Esophagus (tissue), 2 donors: ENCODE measurements around the gene APOF. TPM values are rescaled to one million over a fixed set of nuclear protein-coding genes. Genes with fewer than 3 reads are reported as not detected.

Source experiments
- H3K27ac ChIP-seq, 2 donors: one replicate each; pipeline ENCODE4 v1.5.1; 2013; ENCODE audit warnings: low read depth in 2 of 2, mild to moderate bottlenecking in 2 of 2, inconsistent platforms in 1 of 2, low read length in 1 of 2, moderate library complexity in 1 of 2
- H3K27me3 ChIP-seq, 2 donors: one replicate each; pipeline ENCODE4 v1.6.1; 2013; ENCODE audit warnings: low read length in 2 of 2, control low read depth in 1 of 2, mild to moderate bottlenecking in 1 of 2; ENCODE audit not compliant: insufficient read depth in 2 of 2, control insufficient read depth in 1 of 2
- H3K36me3 ChIP-seq, 2 donors: one replicate each; pipeline ENCODE4 v1.6.1; 2013; ENCODE audit warnings: low read length in 1 of 2; ENCODE audit not compliant: control insufficient read depth in 2 of 2, insufficient read depth in 2 of 2
- H3K4me1 ChIP-seq, 2 donors: one replicate each; pipeline ENCODE4 v1.6.1; 2013; ENCODE audit warnings: low read length in 1 of 2; ENCODE audit not compliant: control insufficient read depth in 2 of 2, insufficient read depth in 2 of 2
- H3K4me3 ChIP-seq, 2 donors: one replicate each; pipeline ENCODE4 v1.5.1; 2013; ENCODE audit warnings: low read length in 2 of 2, mild to moderate bottlenecking in 2 of 2, low read depth in 1 of 2, moderate library complexity in 1 of 2
- H3K9me3 ChIP-seq, 2 donors: one replicate each; pipeline ENCODE4 v1.6.1; 2013; ENCODE audit warnings: mild to moderate bottlenecking in 2 of 2, low read depth in 1 of 2, low read length in 1 of 2, moderate library complexity in 1 of 2; ENCODE audit not compliant: control insufficient read depth in 2 of 2, insufficient read depth in 1 of 2
- WGBS, 2 donors: extraction: QIAGEN DNeasy Blood & Tissue Kit; methylation state at CpG; one replicate each; pipeline ENCODE4 v1.1.7; 2013; 5-methylcytosine and 5-hydroxymethylcytosine counted together
- polyA plus RNA-seq, 2 donors: library from polyadenylated mRNA; stranded (reverse); fragments of 200-250 nt; gene quantifications; one replicate each; pipeline ENCODE4 v1.2.3, GENCODE V29; 2013
- donor health status: healthy with polysubstance abuse.
- donor health status: Bipolar disorder and iron deficiency.

The APOF gene
- polyA plus RNA-seq, 2 donors = not detected

DNA sequence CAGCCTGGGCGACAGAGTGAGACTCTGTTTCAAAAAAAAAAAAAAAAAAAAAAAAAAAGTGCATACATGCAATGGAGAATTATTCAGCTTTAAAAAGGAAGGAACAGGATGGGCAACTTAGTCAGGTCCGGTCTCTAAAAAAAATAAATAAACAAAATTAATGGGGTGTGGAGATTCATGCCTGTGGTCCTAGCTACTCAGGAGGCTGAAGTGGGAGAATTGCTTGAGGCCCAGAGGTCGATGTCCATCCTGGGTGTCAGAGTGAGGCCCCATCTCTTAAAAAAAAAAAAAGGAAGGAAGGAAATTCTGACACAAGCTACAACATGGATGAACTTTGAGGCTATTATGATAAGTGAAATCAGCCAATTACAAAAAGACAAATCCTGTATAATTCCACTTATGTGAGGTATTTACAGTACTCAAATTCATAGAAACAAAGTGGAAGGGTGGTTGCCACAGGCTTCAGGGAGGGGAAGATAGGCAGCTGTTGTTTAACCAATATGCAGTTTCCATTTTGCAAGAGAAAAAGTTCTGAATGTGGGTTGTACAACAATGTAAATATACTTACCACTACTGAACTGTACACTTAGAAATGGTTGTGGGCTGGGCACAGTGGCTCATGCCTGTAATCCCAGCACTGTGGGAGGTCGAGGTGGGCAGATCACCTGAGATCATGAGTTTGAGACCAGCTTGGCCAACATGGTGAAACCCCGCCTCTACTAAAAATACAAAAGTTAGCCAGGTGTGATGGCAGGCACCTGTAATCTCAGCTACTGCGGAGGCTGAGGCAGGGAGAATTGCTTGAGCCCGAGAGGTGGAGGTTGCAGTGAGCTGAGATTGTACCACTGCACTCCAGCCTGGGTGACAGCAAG, 12.3 kb upstream of the APOF start:
- H3K4me1 ChIP-seq = no peaks in the 10 kb centered on the region
- 74 to 77% methylated on average over 7 of the region's 7 CpGs for WGBS, 2 donors
- H3K9me3 ChIP-seq = no peaks in the 10 kb centered on the region
- H3K4me3 ChIP-seq = no peak overlapping the region
- H3K27me3 ChIP-seq = no peaks in the 10 kb centered on the region
- no peak overlapping the region for H3K27ac ChIP-seq
- no peaks in the 10 kb centered on the region for H3K36me3 ChIP-seq

DNA sequence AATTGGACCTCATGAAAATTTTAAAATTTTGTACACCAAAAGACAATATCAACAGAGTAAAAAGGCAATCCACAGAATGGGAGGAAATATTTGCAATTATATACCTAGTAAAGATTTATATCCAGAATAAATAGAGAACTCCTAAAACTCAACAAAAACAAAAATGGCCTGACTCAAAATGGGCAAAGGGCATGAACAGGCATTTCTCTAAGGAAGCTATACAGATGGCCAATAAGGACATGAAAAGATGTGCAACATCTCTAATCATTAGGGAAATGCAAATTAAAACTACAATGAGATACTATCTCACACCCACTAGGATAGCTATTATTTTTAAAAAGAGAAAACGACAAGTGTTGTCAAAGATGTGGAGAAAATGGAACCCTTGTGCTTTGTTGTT, 10.9 kb upstream of the APOF start:
- Histone ChIP-seq H3K27me3 (no peaks in the 10 kb centered on the region), H3K4me1 (no peaks in the 10 kb centered on the region), H3K36me3 (no peaks in the 10 kb centered on the region), H3K4me3 (no peak overlapping the region), H3K27ac (no peak overlapping the region), H3K9me3 (no peaks in the 10 kb centered on the region)
- 88 to 98% methylated on average over 1 of the region's 1 CpG for WGBS, 2 donors

DNA sequence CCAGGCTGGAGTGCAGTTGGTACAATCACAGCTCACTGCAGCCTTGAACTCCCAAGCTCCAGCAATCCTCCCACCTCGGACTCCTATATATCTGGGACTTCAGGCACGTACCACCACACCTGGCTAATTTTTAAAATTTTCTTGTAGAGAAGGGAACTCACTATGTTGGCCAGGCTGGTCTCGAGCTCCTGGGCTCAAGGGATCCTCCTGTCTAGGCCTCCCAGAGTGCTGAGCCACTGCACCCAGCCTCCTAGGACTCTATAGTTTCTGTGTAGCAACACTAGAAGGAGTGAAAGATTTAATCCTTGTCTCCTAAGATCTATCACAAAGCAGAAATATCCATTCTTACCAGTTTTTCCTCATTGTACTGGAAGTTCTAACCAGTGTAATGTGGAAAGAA, 4.3 kb upstream of the APOF start:
- WGBS, 2 donors = 85 to 90% methylated on average over 3 of the region's 3 CpGs
- no peak overlapping the region for H3K4me3 ChIP-seq
- no peaks in the 10 kb centered on the region for H3K27me3 ChIP-seq
- H3K9me3 ChIP-seq = no peaks in the 10 kb centered on the region
- no peak overlapping the region for H3K27ac ChIP-seq
- H3K4me1 ChIP-seq = no peaks in the 10 kb centered on the region
- H3K36me3 ChIP-seq = no peaks in the 10 kb centered on the region

DNA sequence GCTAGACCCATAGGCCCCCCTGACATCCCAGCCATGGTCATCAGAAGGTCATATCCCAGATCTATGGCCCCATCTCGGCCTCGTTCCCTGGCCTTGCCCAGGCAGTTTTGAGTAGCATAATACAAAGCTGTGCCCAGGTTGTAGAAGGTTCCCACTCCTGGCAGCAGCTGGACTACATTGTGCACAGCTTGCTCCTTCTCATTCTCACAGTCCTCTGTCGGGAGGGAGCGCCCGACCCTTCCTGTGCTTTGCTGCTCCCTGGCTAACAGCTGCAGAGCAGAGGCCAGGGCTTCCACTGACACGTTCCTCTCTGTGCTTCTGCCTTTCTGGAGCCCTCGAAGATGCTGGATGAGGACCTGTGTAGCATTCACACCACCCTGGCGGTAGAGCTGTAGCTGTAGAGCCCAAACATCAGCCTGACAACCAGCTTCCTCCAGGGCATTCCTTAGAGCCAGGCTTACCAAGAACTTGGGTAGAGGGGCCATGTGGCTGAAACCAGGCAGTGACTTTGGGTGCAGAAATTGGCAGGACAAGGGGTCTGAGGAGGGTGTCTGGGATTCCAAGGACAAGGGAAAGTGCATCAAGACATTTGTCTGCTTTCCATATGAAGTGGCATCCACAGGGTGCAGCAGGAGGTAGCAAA, 1.0 kb downstream of the APOF start:
- Histone ChIP-seq H3K27ac (no peak overlapping the region), H3K36me3 (no peaks in the 10 kb centered on the region), H3K27me3 (no peaks in the 10 kb centered on the region), H3K9me3 (no peaks in the 10 kb centered on the region), H3K4me3 (no peak overlapping the region), H3K4me1 (no peaks in the 10 kb centered on the region)
- 80 to 82% methylated on average over 8 of the region's 8 CpGs for WGBS, 2 donors

GRCh38 chr12:56359851-56360767, 2.5 kb downstream of the APOF start, which contains the start of gene STAT2:
Gene STAT2 (minus strand): TSS chr12:56360107. CDS start chr12:56356571, 3,536 bp downstream.
- Histone ChIP-seq H3K9me3 (no peaks in the 10 kb centered on the region), H3K27ac (peak within 1 kb of the TSS; percentile 88 to 97), H3K4me1 (no peaks in the 10 kb centered on the region), H3K27me3 (no peaks in the 10 kb centered on the region), H3K4me3 (peak within 1 kb of the TSS; percentile 66 to 72), H3K36me3 (peaks cover 12 to 13% of the 10 kb centered on the region in 2 donors)
- 0 to 1% methylated on average over 51 to 54 of the region's 54 CpGs for WGBS, 2 donors

GRCh38 chr12:56358836-56359532, 3.7 kb downstream of the APOF start:
- Histone ChIP-seq H3K36me3 (peaks cover 20 to 22% of the 10 kb centered on the region in 2 donors), H3K27me3 (no peaks in the 10 kb centered on the region), H3K4me3 (peak overlapping the region in 1 of 2 donors; percentile 72), H3K9me3 (no peaks in the 10 kb centered on the region), H3K4me1 (no peaks in the 10 kb centered on the region), H3K27ac (peak overlapping the region in 1 of 2 donors; percentile 71)
- 7 to 10% methylated on average over 1 of the region's 1 CpG for WGBS, 2 donors

GRCh38 chr12:56351325-56351724, 11.3 kb downstream of the APOF start:
- no peak overlapping the region for H3K4me3 ChIP-seq
- 94% methylated on average over 2 of the region's 2 CpGs for WGBS, 2 donors
- H3K36me3 ChIP-seq = peaks cover 36 to 58% of the 10 kb centered on the region in 2 donors
- no peaks in the 10 kb centered on the region for H3K27me3 ChIP-seq
- no peaks in the 10 kb centered on the region for H3K9me3 ChIP-seq
- H3K4me1 ChIP-seq = no peaks in the 10 kb centered on the region
- H3K27ac ChIP-seq = no peak overlapping the region

DNA sequence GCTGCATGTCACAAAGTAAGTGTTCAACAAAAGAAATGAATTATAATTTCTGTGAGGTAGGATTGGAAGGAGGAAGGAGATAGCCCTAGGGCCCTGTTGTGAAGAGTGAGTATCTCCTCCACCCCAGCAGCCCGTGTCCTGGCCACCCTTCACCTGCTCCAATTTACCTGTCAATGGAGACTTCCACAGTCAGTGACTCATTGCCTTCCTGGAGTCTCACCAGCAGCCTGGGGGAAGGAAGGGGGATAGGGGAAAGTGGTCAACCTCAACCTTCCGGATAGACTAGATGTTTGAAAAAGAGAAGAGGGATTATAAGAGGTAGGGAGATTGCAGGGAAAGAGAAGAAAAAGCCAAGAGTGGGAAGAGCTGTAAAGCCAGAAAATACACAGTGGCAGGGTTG, 12.0 kb downstream of the APOF start:
- H3K9me3 ChIP-seq = no peaks in the 10 kb centered on the region
- no peaks in the 10 kb centered on the region for H3K27me3 ChIP-seq
- no peaks in the 10 kb centered on the region for H3K4me1 ChIP-seq
- H3K36me3 ChIP-seq = peaks cover 29 to 51% of the 10 kb centered on the region in 2 donors
- no peak overlapping the region for H3K4me3 ChIP-seq
- H3K27ac ChIP-seq = no peak overlapping the region
- 66 to 67% methylated on average over 2 of the region's 2 CpGs for WGBS, 2 donors

- H3K27ac ChIP-seq = no peak overlapping the region
- no peaks in the 10 kb centered on the region for H3K9me3 ChIP-seq
- peaks cover 16 to 40% of the 10 kb centered on the region in 2 donors for H3K36me3 ChIP-seq
- no peaks in the 10 kb centered on the region for H3K4me1 ChIP-seq
- 93 to 97% methylated on average over 5 of the region's 5 CpGs for WGBS, 2 donors
- H3K27me3 ChIP-seq = no peaks in the 10 kb centered on the region
- H3K4me3 ChIP-seq = no peak overlapping the region
These were observed 13.9 kb downstream of the APOF start for GRCh38 chr12:56348776-56349175.
